Activated CD4-positive, alpha-beta T cell treated with anti-CD3 and anti-CD28 coated beads, Interleukin-2, amount 10 ng/mL, durations not matched to agents 7 days and 5 days (primary cell): ENCODE data around the gene TMEM101. TPM values are rescaled to one million over a fixed set of nuclear protein-coding genes. Genes with fewer than 3 reads are reported as not detected.

Experiments
- CTCF ChIA-PET: fragments of 350-600 bp; sonication (Branson Sonifier 250); formaldehyde crosslinking; loops from one replicate; lab custom pipeline; 2021; ENCODE audit warnings: antibody characterized with exemption; lab: Charles Lee
- POLR2A ChIA-PET: fragments of 350-600 bp; sonication (Branson Sonifier 250); formaldehyde crosslinking; loops from one replicate; lab custom pipeline; 2021; ENCODE audit warnings: antibody characterized with exemption; lab: Charles Lee
- DNase-seq: peaks from one replicate; pipeline ENCODE4 v3.0.0-alpha.2; 2020
- H3K27ac Mint-ChIP-seq: one replicate; pipeline ENCODE4 v1.8.0; 2021; ENCODE audit warnings: mild to moderate bottlenecking, moderate library complexity, mixed read lengths
- H3K27me3 Mint-ChIP-seq: one replicate; pipeline ENCODE4 v1.8.0; 2021; ENCODE audit warnings: mixed read lengths
- H3K36me3 Mint-ChIP-seq: one replicate; pipeline ENCODE4 v1.8.0; 2021; ENCODE audit warnings: low read depth, mixed read lengths
- H3K4me1 Mint-ChIP-seq: one replicate; pipeline ENCODE4 v1.8.0; 2021; ENCODE audit warnings: mixed read lengths
- H3K4me3 Mint-ChIP-seq: one replicate; pipeline ENCODE4 v1.8.0; 2021; ENCODE audit warnings: mild to moderate bottlenecking, moderate library complexity, mixed read lengths
- H3K9me3 Mint-ChIP-seq: one replicate; pipeline ENCODE4 v1.8.0; 2021; ENCODE audit warnings: mixed read lengths
- total RNA-seq, 2 experiments: library from RNA; stranded (reverse); gene quantifications; one replicate each; pipeline ENCODE4 v1.2.3, GENCODE V29; 2021

Gene TMEM101
- total RNA-seq, 2 experiments from 2014 or later: 25.6 to 28.8 TPM

GRCh38 chr17:43988301-43988700 is 26.5 kb downstream of the TMEM101 start:
- peaks cover 32% of the 10 kb centered on the region for H3K27me3 Mint-ChIP-seq
- CTCF ChIA-PET: interaction anchor here (0.6 kb wide), 2 partner anchors 27 to 397 kb away, joined by 3 read pairs; no protein-coding TSS in a partner anchor
- no peak overlapping the region for H3K4me3 Mint-ChIP-seq
- H3K27ac Mint-ChIP-seq: no peak overlapping the region
- DNase-seq: no peak
- H3K36me3 Mint-ChIP-seq: no peaks in the 10 kb centered on the region
- POLR2A ChIA-PET: no interaction called here
- H3K9me3 Mint-ChIP-seq: no peaks in the 10 kb centered on the region
- H3K4me1 Mint-ChIP-seq: peaks cover 14% of the 10 kb centered on the region

- Mint-ChIP-seq H3K27me3 (peaks cover 36% of the 10 kb centered on the region), H3K4me1 (peaks cover 14% of the 10 kb centered on the region), H3K9me3 (no peaks in the 10 kb centered on the region), H3K4me3 (no peak overlapping the region), H3K27ac (no peak overlapping the region), H3K36me3 (no peaks in the 10 kb centered on the region)
- ChIA-PET POLR2A (no interaction called here), CTCF (interaction anchor here (0.6 to 0.8 kb wide), 3 partner anchors 8 to 26 kb away, joined by 3 to 6 read pairs (median 3); no protein-coding TSS in a partner anchor)
- DNase-seq: no peak
Measured at GRCh38 chr17:43987131-43988021, 27.4 kb downstream of the TMEM101 start.

GRCh38 chr17:43986225-43986981 is 28.4 kb downstream of the TMEM101 start:
- Mint-ChIP-seq H3K4me3 (no peak overlapping the region), H3K27me3 (peaks cover 46% of the 10 kb centered on the region), H3K27ac (no peak overlapping the region), H3K9me3 (no peaks in the 10 kb centered on the region), H3K36me3 (no peaks in the 10 kb centered on the region), H3K4me1 (peaks cover 14% of the 10 kb centered on the region)
- DNase-seq: no peak
- ChIA-PET POLR2A (no interaction called here), CTCF (no interaction called here)

- no peaks in the 10 kb centered on the region for H3K36me3 Mint-ChIP-seq
- no peak for DNase-seq
- H3K4me3 Mint-ChIP-seq: no peak overlapping the region
- H3K27ac Mint-ChIP-seq: no peak overlapping the region
- H3K9me3 Mint-ChIP-seq: no peaks in the 10 kb centered on the region
- H3K27me3 Mint-ChIP-seq: peaks cover 55% of the 10 kb centered on the region
- CTCF ChIA-PET: no interaction called here
- peaks cover 14% of the 10 kb centered on the region for H3K4me1 Mint-ChIP-seq
- POLR2A ChIA-PET: no interaction called here
Measured at GRCh38 chr17:43984521-43984920, 30.2 kb downstream of the TMEM101 start.

- H3K4me1 Mint-ChIP-seq: peaks cover 14% of the 10 kb centered on the region
- no peak overlapping the region for H3K4me3 Mint-ChIP-seq
- POLR2A ChIA-PET: no interaction called here
- H3K9me3 Mint-ChIP-seq: no peaks in the 10 kb centered on the region
- H3K36me3 Mint-ChIP-seq: no peaks in the 10 kb centered on the region
- CTCF ChIA-PET: interaction anchor here (0.9 to 1.6 kb wide), 2 partner anchors 12 to 106 kb away, joined by 3 to 5 read pairs; no protein-coding TSS in a partner anchor
- H3K27me3 Mint-ChIP-seq: peaks cover 55% of the 10 kb centered on the region
- no peak overlapping the region for H3K27ac Mint-ChIP-seq
- no peak for DNase-seq
Measured at GRCh38 chr17:43983515-43984411, 31.0 kb downstream of the TMEM101 start.

GRCh38 chr17:43983196-43983514 is 31.6 kb downstream of the TMEM101 start:
- Mint-ChIP-seq H3K9me3 (no peaks in the 10 kb centered on the region), H3K4me1 (peaks cover 14% of the 10 kb centered on the region), H3K27ac (no peak overlapping the region), H3K36me3 (no peaks in the 10 kb centered on the region), H3K27me3 (peaks cover 59% of the 10 kb centered on the region), H3K4me3 (no peak overlapping the region)
- POLR2A ChIA-PET: no interaction called here
- DNase-seq: no peak
- CTCF ChIA-PET: interaction anchor here (1.6 kb wide), 1 partner anchor 106 kb away, joined by 5 read pairs; no protein-coding TSS in a partner anchor

- CTCF ChIA-PET: interaction anchor here (0.6 to 1.6 kb wide), 3 partner anchors 10 to 105 kb away, joined by 3 to 5 read pairs (median 5); no protein-coding TSS in a partner anchor
- H3K4me3 Mint-ChIP-seq: no peak overlapping the region
- no peaks in the 10 kb centered on the region for H3K36me3 Mint-ChIP-seq
- H3K4me1 Mint-ChIP-seq: peaks cover 12% of the 10 kb centered on the region
- no peaks in the 10 kb centered on the region for H3K9me3 Mint-ChIP-seq
- peaks cover 54% of the 10 kb centered on the region for H3K27me3 Mint-ChIP-seq
- POLR2A ChIA-PET: no interaction called here
- no peak for DNase-seq
- no peak overlapping the region for H3K27ac Mint-ChIP-seq
Measured at GRCh38 chr17:43982171-43982570, 32.6 kb downstream of the TMEM101 start.

- POLR2A ChIA-PET: no interaction called here
- no peak for DNase-seq
Measured at GRCh38 chr17:43979671-43980070, 35.1 kb downstream of the TMEM101 start.

GRCh38 chr17:43979011-43979410 is 35.8 kb downstream of the TMEM101 start:
- Mint-ChIP-seq H3K27me3 (peaks cover 42% of the 10 kb centered on the region), H3K27ac (no peak overlapping the region), H3K9me3 (no peaks in the 10 kb centered on the region), H3K4me3 (no peak overlapping the region), H3K4me1 (no peaks in the 10 kb centered on the region), H3K36me3 (no peaks in the 10 kb centered on the region)
- ChIA-PET CTCF (interaction anchor here (0.7 kb wide), 1 partner anchor 33 kb away, joined by 4 read pairs; no protein-coding TSS in a partner anchor), POLR2A (no interaction called here)
- no peak for DNase-seq

More at GRCh38 chr17:43979671-43980070, 35.1 kb downstream of the TMEM101 start:
- Mint-ChIP-seq H3K9me3 (no peaks in the 10 kb centered on the region), H3K4me3 (no peak overlapping the region), H3K36me3 (no peaks in the 10 kb centered on the region), H3K27ac (no peak overlapping the region), H3K27me3 (peaks cover 47% of the 10 kb centered on the region), H3K4me1 (peaks cover 2% of the 10 kb centered on the region)
- CTCF ChIA-PET: interaction anchor here (0.6 to 0.7 kb wide), 3 partner anchors 28 to 151 kb away, joined by 4 read pairs; no protein-coding TSS in a partner anchor

GRCh38 chr17:43978078-43978477 is 36.7 kb downstream of the TMEM101 start:
- peaks cover 42% of the 10 kb centered on the region for H3K27me3 Mint-ChIP-seq
- ChIA-PET CTCF (no interaction called here), POLR2A (no interaction called here)
- no peak overlapping the region for H3K4me3 Mint-ChIP-seq
- H3K36me3 Mint-ChIP-seq: no peaks in the 10 kb centered on the region
- DNase-seq: no peak
- H3K27ac Mint-ChIP-seq: no peak overlapping the region
- H3K9me3 Mint-ChIP-seq: no peaks in the 10 kb centered on the region
- no peaks in the 10 kb centered on the region for H3K4me1 Mint-ChIP-seq

GRCh38 chr17:43976963-43977837 is 37.6 kb downstream of the TMEM101 start:
- CTCF ChIA-PET: no interaction called here

More at GRCh38 chr17:43976963-43977837, 37.6 kb downstream of the TMEM101 start:
- no peaks in the 10 kb centered on the region for H3K9me3 Mint-ChIP-seq
- peaks cover 35% of the 10 kb centered on the region for H3K27me3 Mint-ChIP-seq
- POLR2A ChIA-PET: no interaction called here
- H3K36me3 Mint-ChIP-seq: no peaks in the 10 kb centered on the region
- no peak overlapping the region for H3K4me3 Mint-ChIP-seq
- no peak overlapping the region for H3K27ac Mint-ChIP-seq
- DNase-seq: no peak
- no peaks in the 10 kb centered on the region for H3K4me1 Mint-ChIP-seq
